HepG2 (cell line): ENCODE results near the gene C22orf42.

Experiments
- TF ChIP-seq, protein P1 (sequence below): sonication (generic); formaldehyde crosslinking; IDR thresholded peaks from 2 replicates; pipeline ENCODE4 v1.8.0; 2022; ENCODE audit warnings: missing genetic modification reagents, mild to moderate bottlenecking, inconsistent platforms, borderline replicate concordance
- TF ChIP-seq, protein P2 (sequence below): sonication (generic); formaldehyde crosslinking; conservative IDR thresholded peaks from 2 replicates; pipeline ENCODE4 v1.4.0; 2020; ENCODE audit warnings: missing genetic modification reagents

DNA sequence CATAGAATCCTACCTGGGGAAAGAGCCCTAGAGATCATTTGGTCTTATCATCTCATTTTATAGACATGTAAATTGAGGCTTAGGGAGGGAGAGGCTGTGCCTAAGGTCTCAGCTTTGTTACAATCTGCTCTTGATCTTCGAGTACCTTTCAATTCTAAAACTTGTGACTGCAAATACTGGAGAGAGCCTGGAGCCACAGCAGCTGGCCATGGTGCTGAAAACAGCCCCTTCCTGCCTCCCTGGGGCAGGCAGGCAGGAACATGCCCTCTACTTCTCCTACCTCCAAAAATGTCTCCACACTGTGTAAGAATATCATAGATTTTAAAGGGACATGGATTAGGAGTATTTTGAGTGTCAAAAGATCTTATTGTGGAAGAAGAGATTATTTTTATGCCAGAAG, 52.2 kb downstream of the C22orf42 start:
- TF ChIP-seq, protein P1, sequence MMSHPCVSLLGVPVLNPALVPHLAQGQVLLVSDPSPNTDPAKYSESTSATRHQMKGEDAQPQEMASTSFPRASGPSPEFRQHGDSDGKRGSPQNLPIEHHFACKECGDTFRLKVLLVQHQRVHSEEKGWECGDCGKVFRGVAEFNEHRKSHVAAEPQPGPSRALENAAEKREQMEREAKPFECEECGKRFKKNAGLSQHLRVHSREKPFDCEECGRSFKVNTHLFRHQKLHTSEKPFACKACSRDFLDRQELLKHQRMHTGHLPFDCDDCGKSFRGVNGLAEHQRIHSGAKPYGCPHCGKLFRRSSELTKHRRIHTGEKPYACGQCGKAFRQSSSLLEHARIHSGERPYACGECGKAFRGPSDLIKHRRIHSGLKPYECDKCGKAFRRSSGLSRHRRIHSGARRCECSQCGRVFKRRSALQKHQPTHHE (CRISPR knock-in tag), result no peak
- TF ChIP-seq, protein P2, sequence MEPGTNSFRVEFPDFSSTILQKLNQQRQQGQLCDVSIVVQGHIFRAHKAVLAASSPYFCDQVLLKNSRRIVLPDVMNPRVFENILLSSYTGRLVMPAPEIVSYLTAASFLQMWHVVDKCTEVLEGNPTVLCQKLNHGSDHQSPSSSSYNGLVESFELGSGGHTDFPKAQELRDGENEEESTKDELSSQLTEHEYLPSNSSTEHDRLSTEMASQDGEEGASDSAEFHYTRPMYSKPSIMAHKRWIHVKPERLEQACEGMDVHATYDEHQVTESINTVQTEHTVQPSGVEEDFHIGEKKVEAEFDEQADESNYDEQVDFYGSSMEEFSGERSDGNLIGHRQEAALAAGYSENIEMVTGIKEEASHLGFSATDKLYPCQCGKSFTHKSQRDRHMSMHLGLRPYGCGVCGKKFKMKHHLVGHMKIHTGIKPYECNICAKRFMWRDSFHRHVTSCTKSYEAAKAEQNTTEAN (CRISPR knock-in tag), result no peak
